Pancreas (tissue), 10 donors: Measurements from ENCODE around the gene ZMIZ1. TPM values are rescaled to one million over a fixed set of nuclear protein-coding genes. Genes with fewer than 3 reads are reported as not detected.
A peak's percentile ranks its signal among the peaks of the same experiment; 100 is the strongest.

ENCODE experiments used
- ATAC-seq, 4 donors: fragments of 200-7000 bp; cut with Tn5 transposase; one replicate each; pipeline versions ENCODE4 v1.8.0 to v1.9.1; 2020; ENCODE audit warnings: mild to moderate bottlenecking in 4 of 4, moderate library complexity in 4 of 4
- DNase-seq, 6 donors: peaks; one replicate each; pipeline ENCODE4 v3.0.0-alpha.2; 2020
- FAIRE-seq: peaks from 2 replicates; lab custom pipeline; 2012; peaks lifted over from hg19 to GRCh38; lab: Jason Lieb, UNC
- H3K27ac ChIP-seq, 4 donors: fragments of 200-600 bp; sonication (generic); 1 replicate in 3 of 4; 2 replicates in 1 of 4; pipeline versions ENCODE4 v1.5.0 to v1.8.0; 2020
- H3K27me3 ChIP-seq, 4 donors: fragments of 200-600 bp; one replicate each; pipeline ENCODE4 v1.8.0; 2021
- H3K36me3 ChIP-seq, 3 donors: fragments of 200-600 bp; sonication (generic) in 1 of 3; one replicate each; pipeline versions ENCODE4 v1.5.0 to v1.8.0; 2020 to 2021
- H3K4me1 ChIP-seq, 3 donors: fragments of 200-600 bp; one replicate each; pipeline ENCODE4 v1.8.0; 2021
- H3K4me3 ChIP-seq, 4 donors: fragments of 200-600 bp; sonication (generic) in 2 of 4; one replicate each; pipeline versions ENCODE4 v1.5.0 to v1.8.0; 2020 to 2021
- H3K9me3 ChIP-seq, 4 donors: fragments of 200-600 bp; one replicate each; pipeline ENCODE4 v1.8.0; 2021
- CTCF ChIP-seq, 4 donors: fragments of 200-600 bp; sonication (generic) in 3 of 4; IDR thresholded peaks; one replicate each; pipeline versions ENCODE4 v1.5.0 to v1.8.0; 2021; ENCODE audit warnings: antibody characterized with exemption in 4 of 4
- WGBS, 2 donors: extraction: QIAGEN DNeasy Blood & Tissue Kit; methylation state at CpG; one replicate each; pipeline ENCODE4 v1.1.7; 2013; 5-methylcytosine and 5-hydroxymethylcytosine counted together
- intact Hi-C, 3 donors: fragments of 100-400 bp; cut with DNase I; formaldehyde crosslinking; loops; one replicate each; pipeline versions ENCODE4 v1.11.1 to v1.14.2; 2022
- polyA plus RNA-seq, 2 donors: library from polyadenylated mRNA; stranded (reverse); fragments of 200-250 nt; gene quantifications; one replicate each; pipeline ENCODE4 v1.2.3, GENCODE V29; 2013
- total RNA-seq, 6 donors: library from RNA; stranded (reverse); fragmentation: NEBNext Ultra II Directional in 4 of 6; extraction: Animal tissue kit (Norgen Biotek cat#: 25700) in 4 of 6; gene quantifications; one replicate each; pipeline versions ENCODE4 v1.2.1 to v1.2.4, GENCODE V29; 2021 to 2023
- donor health status: healthy with polysubstance abuse.
- donor health status: DM: no; HTN: no; CAD: no; lungs with moderate emphysema.
- donor health status: DM: no; HTN: no; CAD: no.
- donor health status: control.
- donor health status: control.
- donor health status: Bipolar disorder and iron deficiency.
- donor health status: DM: yes; HTN: yes; CAD: no.
- donor health status: DM: no; HTN: no; CAD: no.
- donor health status: DM: no; HTN: no; CAD: no.
- donor health status: DM: yes; HTN: yes; CAD: no.

ZMIZ1 gene
- total and polyA plus RNA-seq, 8 donors, result 14.5 to 45.0 (median 21.9) TPM

- TF ChIP-seq CTCF (IDR thresholded peaks at IDR 0.05), result no peak
- H3K36me3 ChIP-seq, result no peaks in the 10 kb centered on the region
- no peaks in the 10 kb centered on the region for H3K27me3 ChIP-seq
- 89 to 90% methylated on average over 13 to 14 of the region's 14 CpGs for WGBS, 2 donors
- no peaks in the 10 kb centered on the region for H3K9me3 ChIP-seq
- intact Hi-C loops, result loop anchor here in 1 of 3 donors (10.0 kb wide), 1 partner anchor 77 kb away; no protein-coding TSS in a partner anchor
- H3K4me1 ChIP-seq, result peaks cover 8 to 43% (median 12%) of the 10 kb centered on the region in 3 donors
- H3K27ac ChIP-seq, result peak overlapping the region in 1 of 4 donors; percentile 27
- peak in 4 of 6 donors; percentile 12 to 63 (median 38) for DNase-seq
- no peak for ATAC-seq
- FAIRE-seq, result no peak
- H3K4me3 ChIP-seq, result no peak overlapping the region
These were observed 17.0 kb upstream of the ZMIZ1 start for GRCh38 chr10:79051766-79052165.

GRCh38 chr10:79052291-79053080 lies 16.3 kb upstream of the ZMIZ1 start:
- peak in 3 of 4 donors; percentile 12 to 49 (median 22) for TF ChIP-seq CTCF (IDR thresholded peaks at IDR 0.05)
- intact Hi-C loops, result loop anchor here in 1 of 3 donors (10.0 kb wide), 1 partner anchor 78 kb away; no protein-coding TSS in a partner anchor
- Histone ChIP-seq H3K4me1 (peaks cover 8 to 43% (median 14%) of the 10 kb centered on the region in 3 donors), H3K4me3 (no peak overlapping the region), H3K27ac (no peak overlapping the region), H3K9me3 (no peaks in the 10 kb centered on the region), H3K27me3 (no peaks in the 10 kb centered on the region), H3K36me3 (no peaks in the 10 kb centered on the region)
- DNase-seq (peak in 5 of 6 donors; percentile 21 to 62 (median 46)), FAIRE-seq (no peak), ATAC-seq (peak in 3 of 4 donors; percentile 17 to 56 (median 26))
- 47 to 59% methylated on average over 12 of the region's 12 CpGs for WGBS, 2 donors

GRCh38 chr10:79053081-79053434 lies 15.7 kb upstream of the ZMIZ1 start:
- ATAC-seq, result no peak
- TF ChIP-seq CTCF (IDR thresholded peaks at IDR 0.05), result no peak
- Histone ChIP-seq H3K4me3 (no peak overlapping the region), H3K9me3 (no peaks in the 10 kb centered on the region), H3K4me1 (peaks cover 10 to 49% (median 20%) of the 10 kb centered on the region in 3 donors), H3K27me3 (no peaks in the 10 kb centered on the region), H3K36me3 (no peaks in the 10 kb centered on the region), H3K27ac (no peak overlapping the region)
- intact Hi-C loops, result loop anchor here in 1 of 3 donors (10.0 kb wide), 1 partner anchor 78 kb away; no protein-coding TSS in a partner anchor
- WGBS, 2 donors, result 95 to 97% methylated on average over 4 of the region's 4 CpGs
- no peak for FAIRE-seq
- peak in 2 of 6 donors; percentile 11 to 32 for DNase-seq

- Histone ChIP-seq H3K36me3 (no peaks in the 10 kb centered on the region), H3K27me3 (no peaks in the 10 kb centered on the region), H3K9me3 (no peaks in the 10 kb centered on the region), H3K4me3 (no peak overlapping the region), H3K4me1 (peaks cover 16 to 55% (median 26%) of the 10 kb centered on the region in 3 donors), H3K27ac (no peak overlapping the region)
- 86 to 95% methylated on average over 10 to 11 of the region's 11 CpGs for WGBS, 2 donors
- ATAC-seq (no peak), FAIRE-seq (no peak), DNase-seq (peak in 5 of 6 donors; percentile 9 to 43 (median 19))
- intact Hi-C loops, result loop anchor here in 1 of 3 donors (10.0 kb wide), 1 partner anchor 79 kb away; no protein-coding TSS in a partner anchor
- TF ChIP-seq CTCF (IDR thresholded peaks at IDR 0.05), result no peak
These were observed 15.1 kb upstream of the ZMIZ1 start for GRCh38 chr10:79053481-79054202.
